K562 (cell line): ENCODE results near the gene ERGIC3. TPM values are rescaled to one million over a fixed set of nuclear protein-coding genes. Genes with fewer than 3 reads are reported as not detected.

Experiments used
- BACH1 ChIP-seq: fragments of 200-800 bp; sonication (Bioruptor generic); IDR thresholded peaks from 2 replicates; pipeline ENCODE4 v1.6.1; 2016; ENCODE audit warnings: missing genetic modification characterization, missing compliant biosample characterization
- BCOR ChIP-seq: fragments of 450-650 bp; IDR thresholded peaks from 2 replicates; pipeline ENCODE4 v1.6.1; 2016
- FOXK1 ChIP-seq: sonication (generic); formaldehyde crosslinking; IDR thresholded peaks from 2 replicates; pipeline ENCODE4 v1.8.0; 2022; ENCODE audit warnings: missing genetic modification reagents, mild to moderate bottlenecking, borderline replicate concordance
- HDGF ChIP-seq: fragments of 450-650 bp; IDR thresholded peaks from 2 replicates; pipeline ENCODE4 v1.6.1; 2016
- MBD2 ChIP-seq: sonication (generic); IDR thresholded peaks from 2 replicates; pipeline ENCODE4 v1.6.1; 2016; ENCODE audit warnings: low read depth, borderline replicate concordance
- SMAD1 ChIP-seq: fragments of 150-350 bp; IDR thresholded peaks from 2 replicates; pipeline ENCODE4 v1.6.1; 2014; ENCODE audit warnings: low read length, low read depth; ENCODE audit not compliant: partially characterized antibody
- WHSC1 ChIP-seq: IDR thresholded peaks from one replicate; pipeline ENCODE4 v1.6.1; 2012; ENCODE audit warnings: low read length, control low read depth, inconsistent platforms
- YY1 ChIP-seq, 3 experiments: IDR thresholded peaks; 2 replicates each; pipeline ENCODE4 v1.6.1; 2011; ENCODE audit warnings: low read length in 2 of 3, mild to moderate bottlenecking in 2 of 3, moderate library complexity in 2 of 3, borderline replicate concordance in 1 of 3, control low read depth in 1 of 3, low read depth in 1 of 3; ENCODE audit not compliant: insufficient read depth in 3 of 3, insufficient replicate concordance in 2 of 3, control insufficient read depth in 1 of 3, insufficient read length in 1 of 3; ENCODE audit errors: extremely low read depth in 1 of 3
- ZBTB17 ChIP-seq: fragments of 450-650 bp; formaldehyde crosslinking; IDR thresholded peaks from 2 replicates; pipeline ENCODE4 v1.4.0; 2020; ENCODE audit warnings: mild to moderate bottlenecking
- ZFP1 ChIP-seq: fragments of 450-650 bp; formaldehyde crosslinking; IDR thresholded peaks from 2 replicates; pipeline ENCODE4 v1.4.0; 2020; ENCODE audit warnings: mild to moderate bottlenecking, mixed read lengths
- ZNF644 ChIP-seq: fragments of 200-800 bp; sonication (Bioruptor generic); IDR thresholded peaks from 2 replicates; pipeline ENCODE4 v1.6.1; 2016; ENCODE audit warnings: low read depth, missing genetic modification characterization, missing compliant biosample characterization
- ZSCAN29 ChIP-seq: fragments of 450-650 bp; IDR thresholded peaks from 2 replicates; pipeline ENCODE4 v1.6.1; 2017
- polyA plus RNA-seq, 8 experiments: library from polyadenylated mRNA; depleted of rRNA in 4 of 8; stranded (reverse) in 5 of 8; unstranded in 3 of 8; fragments of >200 nt; fragmentation: Nextera tagmentation in 2 of 8; fragmentation: Illumina TruSeq in 1 of 8; extraction: Ambion mirVana in 2 of 8; extraction: Trizol in 1 of 8; gene quantifications; 2 replicates each; pipeline versions ENCODE4 v1.2.1 to v1.2.3, GENCODE V29; 2011 to 2014; ENCODE audit warnings: inconsistent platforms in 1 of 8, missing spikeins in 1 of 8
- total RNA-seq, 7 experiments: library from RNA; depleted of rRNA in 6 of 7; stranded (reverse); fragments of >200 nt in 6 of 7; fragmentation: Illumina TruSeq in 2 of 7; extraction: Trizol in 2 of 7; gene quantifications; 2 replicates each; pipeline versions ENCODE4 v1.2.1 to v1.2.3, GENCODE V29; 2011 to 2021; ENCODE audit warnings: low replicate concordance in 1 of 7
- TF ChIP-seq, protein P1 (sequence below), 2 experiments: fragments of 450-650 bp; formaldehyde crosslinking in 1 of 2; IDR thresholded peaks; 2 replicates each; pipeline versions ENCODE4 v1.4.0 to v1.6.1; 2014 to 2020; ENCODE audit warnings: mild to moderate bottlenecking in 2 of 2, borderline replicate concordance in 1 of 2, low read depth in 1 of 2
- TF ChIP-seq, protein P2 (sequence below): sonication (generic); formaldehyde crosslinking; IDR thresholded peaks from 2 replicates; pipeline ENCODE4 v1.8.0; 2023; ENCODE audit warnings: mild to moderate bottlenecking, missing genetic modification reagents

The ERGIC3 gene
- total and polyA plus RNA-seq, 9 of the 15 experiments (the other 6 are each of a cell fraction or from before 2014, with no cell fraction given): 121 to 278 (median 184) TPM

DNA sequence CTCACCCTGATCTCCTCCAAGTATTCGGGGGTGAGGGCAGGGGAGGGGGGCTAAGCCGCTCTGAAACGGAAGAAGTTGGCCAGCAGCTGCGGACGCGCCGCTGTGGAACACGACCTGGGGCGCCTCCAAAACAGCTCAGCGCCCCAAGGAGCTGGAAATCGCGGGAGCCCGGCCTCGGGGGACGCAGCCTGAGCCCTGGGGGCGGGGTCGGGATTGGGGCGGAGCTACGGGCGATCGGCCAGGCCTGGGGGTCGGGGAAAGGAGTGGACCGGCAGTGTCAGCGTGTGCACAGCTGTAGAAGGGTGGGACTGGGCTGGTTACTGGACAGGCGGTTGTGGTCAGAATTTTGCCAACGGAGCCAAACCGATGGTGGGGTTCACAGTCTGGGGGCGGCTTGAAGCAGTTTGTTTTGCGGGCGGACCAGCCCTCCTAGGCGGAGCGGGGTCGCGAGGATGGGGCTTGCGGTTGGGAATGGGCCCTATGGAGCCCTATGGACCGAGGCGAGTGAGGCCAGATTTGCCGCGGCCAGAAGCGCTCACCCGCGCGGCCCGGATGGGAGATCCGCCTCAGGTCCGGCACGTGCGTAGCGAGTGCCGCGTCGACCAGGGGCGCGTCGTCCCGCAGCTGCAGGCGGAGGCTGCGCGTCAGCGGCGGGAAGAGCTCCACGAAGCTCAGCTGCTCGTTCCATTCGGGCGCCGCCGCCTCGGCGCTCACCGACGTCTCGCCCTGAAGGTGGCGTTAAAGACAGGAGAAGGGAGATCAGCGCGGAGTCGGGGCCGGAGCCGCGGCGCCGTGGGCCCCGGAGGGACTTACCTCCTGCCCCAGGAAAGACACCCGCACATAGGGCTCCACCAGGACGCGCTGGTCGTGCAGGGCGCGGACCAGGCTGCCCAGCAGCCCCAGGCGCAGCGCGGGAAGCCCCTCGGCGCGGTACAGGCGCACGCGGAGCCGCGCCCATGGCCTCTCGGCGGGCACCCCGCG, 59.4 kb downstream of the ERGIC3 start (continued):
- TF ChIP-seq, protein P1, sequence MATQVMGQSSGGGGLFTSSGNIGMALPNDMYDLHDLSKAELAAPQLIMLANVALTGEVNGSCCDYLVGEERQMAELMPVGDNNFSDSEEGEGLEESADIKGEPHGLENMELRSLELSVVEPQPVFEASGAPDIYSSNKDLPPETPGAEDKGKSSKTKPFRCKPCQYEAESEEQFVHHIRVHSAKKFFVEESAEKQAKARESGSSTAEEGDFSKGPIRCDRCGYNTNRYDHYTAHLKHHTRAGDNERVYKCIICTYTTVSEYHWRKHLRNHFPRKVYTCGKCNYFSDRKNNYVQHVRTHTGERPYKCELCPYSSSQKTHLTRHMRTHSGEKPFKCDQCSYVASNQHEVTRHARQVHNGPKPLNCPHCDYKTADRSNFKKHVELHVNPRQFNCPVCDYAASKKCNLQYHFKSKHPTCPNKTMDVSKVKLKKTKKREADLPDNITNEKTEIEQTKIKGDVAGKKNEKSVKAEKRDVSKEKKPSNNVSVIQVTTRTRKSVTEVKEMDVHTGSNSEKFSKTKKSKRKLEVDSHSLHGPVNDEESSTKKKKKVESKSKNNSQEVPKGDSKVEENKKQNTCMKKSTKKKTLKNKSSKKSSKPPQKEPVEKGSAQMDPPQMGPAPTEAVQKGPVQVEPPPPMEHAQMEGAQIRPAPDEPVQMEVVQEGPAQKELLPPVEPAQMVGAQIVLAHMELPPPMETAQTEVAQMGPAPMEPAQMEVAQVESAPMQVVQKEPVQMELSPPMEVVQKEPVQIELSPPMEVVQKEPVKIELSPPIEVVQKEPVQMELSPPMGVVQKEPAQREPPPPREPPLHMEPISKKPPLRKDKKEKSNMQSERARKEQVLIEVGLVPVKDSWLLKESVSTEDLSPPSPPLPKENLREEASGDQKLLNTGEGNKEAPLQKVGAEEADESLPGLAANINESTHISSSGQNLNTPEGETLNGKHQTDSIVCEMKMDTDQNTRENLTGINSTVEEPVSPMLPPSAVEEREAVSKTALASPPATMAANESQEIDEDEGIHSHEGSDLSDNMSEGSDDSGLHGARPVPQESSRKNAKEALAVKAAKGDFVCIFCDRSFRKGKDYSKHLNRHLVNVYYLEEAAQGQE (IDR thresholded peaks at IDR 0.05; ENCODE audit: borderline replicate concordance): peak; percentile 49; the same call in 1 of the 2 replicates
- TF ChIP-seq, protein P1 (CRISPR knock-in tag; IDR thresholded peaks at IDR 0.05; ENCODE audit: low read depth): no peak
- TF ChIP-seq MBD2 (no peak), BCOR (peak; percentile 65), YY1 (IDR thresholded peaks at IDR 0.05; ENCODE audit: borderline replicate concordance in 1 of 3, control insufficient read depth in 1 of 3, extremely low read depth in 1 of 3, insufficient read depth in 3 of 3, insufficient read length in 1 of 3, insufficient replicate concordance in 2 of 3, low read depth in 1 of 3, low read length in 2 of 3) (peak in 2 of 3 experiments; percentile 22 to 56), ZSCAN29 (no peak), ZBTB17 (CRISPR knock-in tag) (peak; percentile 55; the same call in 1 of the 2 replicates), WHSC1 (no peak), ZFP1 (CRISPR knock-in tag) (no peak), SMAD1 (no peak), FOXK1 (peak; percentile 88; the same call in 1 of the 2 replicates), ZNF644 (tag) (no peak), HDGF (no peak), BACH1 (tag) (no peak)
- TF ChIP-seq, protein P2, sequence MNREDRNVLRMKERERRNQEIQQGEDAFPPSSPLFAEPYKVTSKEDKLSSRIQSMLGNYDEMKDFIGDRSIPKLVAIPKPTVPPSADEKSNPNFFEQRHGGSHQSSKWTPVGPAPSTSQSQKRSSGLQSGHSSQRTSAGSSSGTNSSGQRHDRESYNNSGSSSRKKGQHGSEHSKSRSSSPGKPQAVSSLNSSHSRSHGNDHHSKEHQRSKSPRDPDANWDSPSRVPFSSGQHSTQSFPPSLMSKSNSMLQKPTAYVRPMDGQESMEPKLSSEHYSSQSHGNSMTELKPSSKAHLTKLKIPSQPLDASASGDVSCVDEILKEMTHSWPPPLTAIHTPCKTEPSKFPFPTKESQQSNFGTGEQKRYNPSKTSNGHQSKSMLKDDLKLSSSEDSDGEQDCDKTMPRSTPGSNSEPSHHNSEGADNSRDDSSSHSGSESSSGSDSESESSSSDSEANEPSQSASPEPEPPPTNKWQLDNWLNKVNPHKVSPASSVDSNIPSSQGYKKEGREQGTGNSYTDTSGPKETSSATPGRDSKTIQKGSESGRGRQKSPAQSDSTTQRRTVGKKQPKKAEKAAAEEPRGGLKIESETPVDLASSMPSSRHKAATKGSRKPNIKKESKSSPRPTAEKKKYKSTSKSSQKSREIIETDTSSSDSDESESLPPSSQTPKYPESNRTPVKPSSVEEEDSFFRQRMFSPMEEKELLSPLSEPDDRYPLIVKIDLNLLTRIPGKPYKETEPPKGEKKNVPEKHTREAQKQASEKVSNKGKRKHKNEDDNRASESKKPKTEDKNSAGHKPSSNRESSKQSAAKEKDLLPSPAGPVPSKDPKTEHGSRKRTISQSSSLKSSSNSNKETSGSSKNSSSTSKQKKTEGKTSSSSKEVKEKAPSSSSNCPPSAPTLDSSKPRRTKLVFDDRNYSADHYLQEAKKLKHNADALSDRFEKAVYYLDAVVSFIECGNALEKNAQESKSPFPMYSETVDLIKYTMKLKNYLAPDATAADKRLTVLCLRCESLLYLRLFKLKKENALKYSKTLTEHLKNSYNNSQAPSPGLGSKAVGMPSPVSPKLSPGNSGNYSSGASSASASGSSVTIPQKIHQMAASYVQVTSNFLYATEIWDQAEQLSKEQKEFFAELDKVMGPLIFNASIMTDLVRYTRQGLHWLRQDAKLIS (CRISPR knock-in tag): 0 out of 2 replicates have a peak, but pooled peaks have one; percentile 40
